ENCODE data around the gene GALE.
"Not testable (repeated sequence)": the region's sequence is repeated elsewhere in the genome, so short reads cannot be mapped to it uniquely, and the experiment has no call there.

GALE gene

DNA sequence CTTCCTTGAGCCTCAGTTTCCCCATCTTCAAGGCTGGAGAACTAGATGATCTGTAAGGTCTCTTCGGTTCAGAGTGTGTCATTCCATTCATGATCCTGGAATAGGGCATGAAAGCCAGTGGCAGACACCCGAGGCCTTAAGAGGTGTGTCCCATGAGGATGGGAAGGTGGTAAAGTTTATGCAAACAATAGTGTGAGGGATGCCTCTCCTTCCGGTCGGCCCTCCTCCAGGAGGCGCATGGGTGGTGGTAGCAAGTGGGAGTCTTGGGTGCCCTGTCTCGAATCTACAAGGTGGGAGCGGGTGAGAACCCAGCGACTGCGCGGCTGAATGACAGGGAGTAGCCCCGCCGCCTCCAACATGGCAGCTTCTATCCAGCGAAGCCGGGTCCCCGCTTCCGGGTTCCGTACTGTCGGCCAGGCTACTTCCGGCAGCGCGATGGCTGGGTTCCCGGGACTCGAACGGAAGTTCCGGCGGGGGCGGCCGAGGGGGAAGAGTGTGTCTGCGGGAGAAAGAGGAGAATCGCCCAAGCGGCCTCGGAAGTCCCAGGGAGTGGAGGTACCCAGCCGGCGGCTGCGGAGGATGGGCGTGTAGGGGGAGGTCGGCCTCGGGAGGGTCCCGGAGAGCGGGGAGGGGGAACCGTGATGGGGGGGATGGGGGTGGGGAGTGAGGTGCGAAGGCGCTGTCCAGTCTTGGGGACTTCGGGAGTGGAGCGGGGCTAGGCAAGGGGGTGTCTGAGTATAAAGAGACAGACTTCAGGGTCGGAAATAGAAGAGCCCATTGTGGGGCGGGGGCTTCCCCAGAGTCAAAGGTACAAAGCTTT, 9.6 kb downstream of the GALE start, which contains the start of gene LYPLA2:
Gene LYPLA2 (plus strand): TSS at position 450 of the 820 bp plus-strand sequence. CDS start 1,538 bp downstream, outside the sequence.
- Mint-ChIP-seq H3K4me1 (ENCODE audit: low read depth) (peaks cover 19% of the 10 kb centered on the region), H3K4me3 (peak within 1 kb of the TSS; percentile 99), H3K36me3 (peaks cover 5% of the 10 kb centered on the region), H3K27ac (peak within 1 kb of the TSS; percentile 93), H3K9me3 (ENCODE audit: low read depth) (no peaks in the 10 kb centered on the region), H3K27me3 (no peaks in the 10 kb centered on the region)

DNA sequence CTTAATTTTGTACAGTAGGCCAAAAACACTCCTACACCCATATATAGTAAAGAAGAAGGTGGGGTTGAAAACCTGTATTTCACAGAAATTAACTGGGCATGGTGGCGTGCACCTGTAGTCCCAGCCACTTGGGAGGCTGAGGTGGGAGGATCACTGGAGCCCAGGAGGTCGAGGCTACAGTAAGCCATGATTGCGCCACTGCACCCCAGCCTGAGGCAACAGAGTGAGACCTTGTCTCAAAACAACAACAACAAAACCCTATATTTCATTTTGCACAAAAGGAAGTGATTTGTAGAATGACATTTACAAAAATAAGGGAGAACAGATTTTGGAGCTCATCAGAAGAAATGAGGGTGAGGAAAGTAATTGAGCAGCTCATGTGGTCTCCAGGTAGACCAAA, 11.9 kb downstream of the GALE start:
- Mint-ChIP-seq H3K4me1 (ENCODE audit: low read depth) (peaks cover 17% of the 10 kb centered on the region), H3K27ac (peak overlapping the region; percentile 22), H3K36me3 (peaks cover 5% of the 10 kb centered on the region)

GRCh38 chr1:23787701-23788100, 12.9 kb downstream of the GALE start:
- Mint-ChIP-seq H3K27me3 (no peaks in the 10 kb centered on the region), H3K9me3 (ENCODE audit: low read depth) (no peaks in the 10 kb centered on the region), H3K4me3 (no peak overlapping the region), H3K36me3 (peaks cover 5% of the 10 kb centered on the region), H3K4me1 (ENCODE audit: low read depth) (peaks cover 17% of the 10 kb centered on the region), H3K27ac (no peak overlapping the region)

More for the DNA sequence above, 11.9 kb downstream of the GALE start:
- H3K4me3 Mint-ChIP-seq = peak overlapping the region; percentile 6
- H3K27me3 Mint-ChIP-seq = no peaks in the 10 kb centered on the region
- H3K9me3 Mint-ChIP-seq (ENCODE audit: low read depth) = no peaks in the 10 kb centered on the region

- peaks cover 9% of the 10 kb centered on the region for H3K36me3 Mint-ChIP-seq
- H3K4me1 Mint-ChIP-seq (ENCODE audit: low read depth) = peaks cover 14% of the 10 kb centered on the region
- H3K27ac Mint-ChIP-seq = no peak overlapping the region
These were observed 15.7 kb downstream of the GALE start for GRCh38 chr1:23784846-23785245.

DNA sequence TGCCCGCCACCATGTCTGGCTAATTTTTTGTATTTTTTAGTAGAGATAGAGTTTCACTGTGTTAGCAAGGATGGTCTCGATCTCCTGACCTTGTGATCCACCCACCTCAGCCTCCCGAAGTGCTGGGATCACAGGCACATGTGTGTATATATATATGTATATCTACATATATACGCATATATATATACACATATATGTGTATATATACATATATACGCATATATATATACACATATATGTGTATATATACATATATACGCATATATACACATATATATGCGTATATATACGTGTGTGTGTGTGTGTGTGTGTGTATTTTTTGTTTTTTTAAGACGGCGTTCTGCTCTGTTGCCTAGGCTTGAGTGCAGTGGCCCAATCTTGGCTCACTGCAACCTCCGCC, 17.4 kb downstream of the GALE start:
- H3K9me3 Mint-ChIP-seq (ENCODE audit: low read depth); H3K4me3 Mint-ChIP-seq; H3K27me3 Mint-ChIP-seq; H3K27ac Mint-ChIP-seq: not testable (repeated sequence)
- Mint-ChIP-seq H3K4me1 (ENCODE audit: low read depth) (peaks cover 24% of the 10 kb centered on the region), H3K36me3 (peaks cover 12% of the 10 kb centered on the region)

More at GRCh38 chr1:23784846-23785245, 15.7 kb downstream of the GALE start:
- Mint-ChIP-seq H3K27me3 (no peaks in the 10 kb centered on the region), H3K4me3 (no peak overlapping the region), H3K9me3 (ENCODE audit: low read depth) (no peaks in the 10 kb centered on the region)

DNA sequence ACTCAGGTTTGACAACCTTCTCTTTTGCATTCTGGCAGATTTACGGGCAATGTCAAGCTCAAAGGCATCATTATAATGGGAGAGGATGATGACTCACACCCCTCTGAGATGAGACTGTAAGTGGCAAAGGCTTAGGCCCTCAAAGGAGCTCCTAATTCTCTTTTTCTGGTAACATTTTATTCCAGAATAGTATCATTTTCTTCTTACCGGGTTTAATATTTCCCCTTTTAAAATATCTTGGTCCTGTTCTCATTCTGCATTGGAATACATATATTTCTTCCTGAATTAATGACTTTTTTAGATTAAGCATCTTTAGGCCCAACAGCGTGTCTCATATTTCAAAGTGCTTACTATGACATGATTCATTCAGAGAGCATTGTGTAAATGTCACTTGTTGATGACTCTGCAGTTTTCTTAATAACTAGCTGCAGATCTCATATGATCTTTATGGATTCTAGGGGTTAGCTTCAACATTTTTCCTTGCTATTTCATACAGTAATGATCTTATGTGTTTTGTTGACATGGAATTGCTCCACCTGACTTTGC, 20.7 kb downstream of the GALE start:
- no peaks in the 10 kb centered on the region for H3K9me3 Mint-ChIP-seq (ENCODE audit: low read depth)
- H3K27ac Mint-ChIP-seq = peak overlapping the region; percentile 83
- peak overlapping the region; percentile 97 for H3K4me3 Mint-ChIP-seq
- H3K36me3 Mint-ChIP-seq = peaks cover 7% of the 10 kb centered on the region
- peaks cover 43% of the 10 kb centered on the region for H3K4me1 Mint-ChIP-seq (ENCODE audit: low read depth)
- no peaks in the 10 kb centered on the region for H3K27me3 Mint-ChIP-seq

GRCh38 chr1:23777979-23778814, 22.4 kb downstream of the GALE start, which contains the start of gene PITHD1:
Gene PITHD1 (plus strand): TSS chr1:23778418. CDS start chr1:23778516, 98 bp downstream.
- Mint-ChIP-seq H3K27ac (peak within 1 kb of the TSS; percentile 96), H3K27me3 (no peaks in the 10 kb centered on the region), H3K9me3 (ENCODE audit: low read depth) (no peaks in the 10 kb centered on the region), H3K4me1 (ENCODE audit: low read depth) (peaks cover 55% of the 10 kb centered on the region), H3K4me3 (peak within 1 kb of the TSS; percentile 97), H3K36me3 (peaks cover 7% of the 10 kb centered on the region)

- peaks cover 50% of the 10 kb centered on the region for H3K4me1 Mint-ChIP-seq (ENCODE audit: low read depth)
These were observed 24.3 kb downstream of the GALE start for GRCh38 chr1:23776217-23776616.

DNA sequence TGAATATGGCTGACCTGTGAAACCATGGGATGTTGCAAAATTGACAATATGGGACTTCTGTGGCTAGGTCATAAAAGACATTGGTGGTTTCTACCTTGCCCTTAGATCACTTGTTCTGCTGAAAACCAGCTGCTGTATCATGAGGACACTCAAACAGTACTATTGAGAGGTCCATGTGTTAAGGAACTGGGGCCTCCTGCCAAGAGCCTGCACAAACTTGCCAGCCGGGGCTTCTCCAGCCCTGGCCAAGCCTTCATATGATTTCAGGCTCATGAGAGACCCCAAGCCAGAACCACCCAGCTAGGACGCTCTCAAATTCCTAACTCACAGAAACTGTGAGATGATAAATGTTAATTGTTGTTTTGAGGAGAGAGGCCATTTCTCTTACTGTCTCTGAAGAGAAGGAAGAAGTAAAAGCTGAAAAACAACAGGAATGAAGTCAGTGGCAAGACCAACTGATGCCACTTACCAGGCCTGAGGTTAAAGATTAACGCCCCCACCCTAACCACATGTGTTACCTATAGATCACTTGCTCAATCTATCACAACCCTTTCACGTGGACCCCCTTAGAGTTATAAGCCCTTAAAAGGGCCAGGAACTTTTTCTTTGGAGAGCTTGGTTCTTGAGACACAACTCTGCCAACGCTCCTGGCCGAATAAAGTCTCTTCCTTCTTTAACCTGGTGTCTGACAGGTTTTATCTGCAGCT, 26.2 kb downstream of the GALE start:
- H3K36me3 Mint-ChIP-seq = no peaks in the 10 kb centered on the region
- H3K9me3 Mint-ChIP-seq (ENCODE audit: low read depth) = no peaks in the 10 kb centered on the region
- peaks cover 39% of the 10 kb centered on the region for H3K4me1 Mint-ChIP-seq (ENCODE audit: low read depth)
- no peak overlapping the region for H3K4me3 Mint-ChIP-seq
- H3K27ac Mint-ChIP-seq = no peak overlapping the region
- H3K27me3 Mint-ChIP-seq = no peaks in the 10 kb centered on the region

More at GRCh38 chr1:23776217-23776616, 24.3 kb downstream of the GALE start:
- Mint-ChIP-seq H3K36me3 (peaks cover 7% of the 10 kb centered on the region), H3K27ac (no peak overlapping the region), H3K4me3 (peak overlapping the region; percentile 57), H3K27me3 (no peaks in the 10 kb centered on the region), H3K9me3 (ENCODE audit: low read depth) (no peaks in the 10 kb centered on the region)

GRCh38 chr1:23772854-23773242, 27.7 kb downstream of the GALE start:
- H3K4me3 Mint-ChIP-seq = no peak overlapping the region
- no peaks in the 10 kb centered on the region for H3K9me3 Mint-ChIP-seq (ENCODE audit: low read depth)
- H3K4me1 Mint-ChIP-seq (ENCODE audit: low read depth) = peaks cover 31% of the 10 kb centered on the region
- H3K36me3 Mint-ChIP-seq = no peaks in the 10 kb centered on the region
- no peak overlapping the region for H3K27ac Mint-ChIP-seq
- H3K27me3 Mint-ChIP-seq = no peaks in the 10 kb centered on the region

DNA sequence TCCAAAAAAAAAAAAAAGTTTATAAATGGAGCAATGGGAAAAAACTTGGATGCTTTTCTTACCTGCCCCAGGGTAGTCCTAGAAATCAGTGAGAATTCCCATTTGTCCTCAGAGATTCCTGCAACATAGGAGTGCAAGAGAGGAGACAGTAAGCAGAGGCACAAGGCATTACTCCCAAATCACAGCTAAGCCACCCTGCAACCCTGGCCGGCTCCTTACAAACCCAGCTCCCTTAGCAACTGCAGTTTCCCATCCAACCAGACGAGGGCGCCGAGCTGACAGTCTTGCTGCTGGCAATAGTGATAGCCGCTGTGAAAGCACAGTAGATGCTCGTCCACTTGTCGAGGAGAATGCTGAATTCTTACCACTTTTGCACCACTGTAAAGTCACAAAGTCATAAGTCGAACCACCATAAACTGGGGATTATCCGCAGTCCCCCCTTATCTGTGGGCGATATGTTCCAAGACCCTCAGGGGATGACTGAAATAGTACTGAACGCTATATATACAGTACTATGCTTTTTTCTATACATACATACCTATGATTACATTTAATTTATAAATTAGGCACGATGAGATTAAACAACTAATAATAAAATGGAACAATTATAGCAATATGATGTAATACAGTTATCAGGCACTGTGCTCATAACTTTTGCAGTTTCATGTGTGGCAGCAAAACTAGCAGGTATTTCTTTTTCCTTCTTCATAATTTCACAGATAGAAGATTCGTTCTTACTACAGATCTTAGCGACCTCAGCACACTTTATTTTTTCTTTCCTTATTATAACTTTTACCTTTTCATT, 28.3 kb downstream of the GALE start:
- no peak overlapping the region for H3K27ac Mint-ChIP-seq
- no peak overlapping the region for H3K4me3 Mint-ChIP-seq
- H3K36me3 Mint-ChIP-seq = no peaks in the 10 kb centered on the region
- H3K9me3 Mint-ChIP-seq (ENCODE audit: low read depth) = no peaks in the 10 kb centered on the region
- H3K4me1 Mint-ChIP-seq (ENCODE audit: low read depth) = peaks cover 28% of the 10 kb centered on the region
- H3K27me3 Mint-ChIP-seq = no peaks in the 10 kb centered on the region

- no peak overlapping the region for H3K4me3 Mint-ChIP-seq
- H3K36me3 Mint-ChIP-seq = no peaks in the 10 kb centered on the region
- no peaks in the 10 kb centered on the region for H3K9me3 Mint-ChIP-seq (ENCODE audit: low read depth)
- H3K27me3 Mint-ChIP-seq = no peaks in the 10 kb centered on the region
- no peak overlapping the region for H3K27ac Mint-ChIP-seq
- peaks cover 4% of the 10 kb centered on the region for H3K4me1 Mint-ChIP-seq (ENCODE audit: low read depth)
These were observed 31.8 kb downstream of the GALE start for GRCh38 chr1:23768733-23769132.

DNA sequence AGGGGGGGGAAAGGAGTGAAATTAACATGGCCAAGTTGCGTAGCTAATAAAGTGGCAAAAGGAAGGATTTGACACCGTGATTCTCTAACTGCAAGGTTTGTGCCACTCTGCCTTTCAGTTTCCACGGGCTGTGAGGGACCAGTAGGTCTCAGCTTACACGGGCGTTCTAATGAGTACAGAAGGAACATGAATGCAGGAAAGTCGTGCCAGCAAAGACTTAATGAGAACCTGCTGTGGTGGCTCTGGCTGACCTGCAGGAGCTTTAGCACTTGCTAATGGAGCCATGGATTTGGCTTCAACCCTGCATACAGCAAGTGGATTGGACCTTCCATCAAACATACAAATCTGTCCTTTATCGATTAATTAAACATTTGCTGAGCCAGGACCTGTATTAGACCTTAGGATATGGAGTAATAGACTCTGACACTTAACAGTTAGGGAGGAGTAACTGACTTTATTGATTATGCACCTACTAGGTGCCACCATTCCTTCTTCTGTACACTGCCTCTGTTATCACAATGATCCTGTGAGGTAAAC, 37.4 kb downstream of the GALE start:
- no peaks in the 10 kb centered on the region for H3K4me1 Mint-ChIP-seq (ENCODE audit: low read depth)
- no peak overlapping the region for H3K4me3 Mint-ChIP-seq
- H3K27me3 Mint-ChIP-seq = no peaks in the 10 kb centered on the region
- no peaks in the 10 kb centered on the region for H3K9me3 Mint-ChIP-seq (ENCODE audit: low read depth)
- peaks cover 4% of the 10 kb centered on the region for H3K36me3 Mint-ChIP-seq
- H3K27ac Mint-ChIP-seq = no peak overlapping the region

Data from activated naive CD8-positive, alpha-beta T cell (primary cell).